GM12878 (cell line): ENCODE measurements around the gene TTLL11. TPM values are rescaled to one million over a fixed set of nuclear protein-coding genes. Genes with fewer than 3 reads are reported as not detected.

ENCODE experiments used
- ATAC-seq: fragments of 200-7000 bp; cut with Tn5 transposase; 3 replicates; pipeline ENCODE4 v1.9.1; 2020; ENCODE audit warnings: mild to moderate bottlenecking, moderate library complexity
- BruUV-seq: library from RNA; stranded (reverse); fragments of 400-500 nt; replicated peaks from 2 replicates; lab custom pipeline; 2021; lab: Mats Ljungman, UMichigan
- CTCF ChIA-PET: fragments of 300-600 bp; sonication (Branson Sonifier 250); formaldehyde crosslinking; extraction: SDS; loops from one replicate; lab custom pipeline; 2021; ENCODE audit warnings: inconsistent platforms; lab: Yijun Ruan, JAX
- POLR2A ChIA-PET: fragments of 350-600 bp; formaldehyde crosslinking; extraction: SDS; loops from one replicate; lab custom pipeline; 2021; ENCODE audit warnings: inconsistent platforms; lab: Charles Lee
- RAD21 ChIA-PET: fragments of 300-600 bp; sonication (Branson Sonifier 250); formaldehyde crosslinking; loops from one replicate; lab custom pipeline; 2023; ENCODE audit warnings: antibody characterized with exemption; ENCODE audit not compliant: unreplicated experiment; lab: Charles Lee
- SMC1A ChIA-PET: fragments of 300-600 bp; sonication (Branson Sonifier 250); formaldehyde crosslinking; loops from one replicate; lab custom pipeline; 2023; ENCODE audit not compliant: unreplicated experiment, uncharacterized antibody; lab: Charles Lee
- DNase-seq: peaks from one replicate; pipeline ENCODE4 v3.0.0-alpha.2; 2011; ENCODE audit warnings: low read depth, low spot score
- FAIRE-seq: peaks from 3 replicates; lab custom pipeline; 2011; peaks lifted over from hg19 to GRCh38; lab: Jason Lieb, UNC
- H2AFZ ChIP-seq: 2 replicates; pipeline ENCODE4 v1.6.0; 2011; ENCODE audit warnings: low read depth, low read length, control low read depth; ENCODE audit not compliant: control insufficient read depth
- H3K27ac ChIP-seq: 2 replicates; pipeline ENCODE4 v1.5.1; 2011; ENCODE audit warnings: control low read depth; ENCODE audit not compliant: control insufficient read depth, insufficient read depth
- H3K27me3 ChIP-seq, 2 experiments: replicated peaks in 1 of 2; 2 replicates each; pipeline versions ENCODE4 v1.6.0 to v1.6.1; 2011; ENCODE audit warnings: low read length in 1 of 2; ENCODE audit not compliant: control insufficient read depth in 2 of 2, insufficient read depth in 2 of 2
- H3K36me3 ChIP-seq, 2 experiments: 2 replicates each; pipeline ENCODE4 v1.5.1; 2011; ENCODE audit warnings: low read length in 1 of 2; ENCODE audit not compliant: control insufficient read depth in 2 of 2, insufficient read depth in 2 of 2
- H3K4me1 ChIP-seq: 2 replicates; pipeline ENCODE4 v1.6.1; 2011; ENCODE audit warnings: mild to moderate bottlenecking, low read length, moderate library complexity, mixed read lengths; ENCODE audit not compliant: control insufficient read depth, insufficient read depth
- H3K4me2 ChIP-seq: 2 replicates; pipeline ENCODE4 v1.6.0; 2011; ENCODE audit warnings: control low read depth; ENCODE audit not compliant: control insufficient read depth, insufficient read depth
- H3K4me3 ChIP-seq: fragments of 200-600 bp; sonication (generic); 2 replicates; pipeline ENCODE4 v1.5.1; 2016
- H3K79me2 ChIP-seq: 2 replicates; pipeline ENCODE4 v1.6.0; 2011; ENCODE audit warnings: low read length; ENCODE audit not compliant: control insufficient read depth, insufficient read depth
- H3K9ac ChIP-seq: 2 replicates; pipeline ENCODE4 v1.8.0; 2011; ENCODE audit warnings: low read length, control low read depth, mixed read lengths; ENCODE audit not compliant: control insufficient read depth, insufficient read depth
- H3K9me3 ChIP-seq: replicated peaks from 3 replicates; pipeline ENCODE4 v1.5.1; 2011; ENCODE audit warnings: mild to moderate bottlenecking, low read length; ENCODE audit not compliant: control insufficient read depth, insufficient read depth
- H4K20me1 ChIP-seq: 2 replicates; pipeline ENCODE4 v1.6.0; 2011; ENCODE audit not compliant: control insufficient read depth, insufficient read depth
- BACH1 ChIP-seq: fragments of 450-650 bp; IDR thresholded peaks from 2 replicates; pipeline ENCODE4 v1.6.1; 2017; ENCODE audit warnings: mild to moderate bottlenecking, borderline replicate concordance
- CHD2 ChIP-seq: IDR thresholded peaks from 2 replicates; pipeline ENCODE4 v1.6.1; 2011; ENCODE audit warnings: low read depth, low read length, improper control_type of control experiment, borderline replicate concordance
- CHD4 ChIP-seq: fragments of 200-600 bp; sonication (generic); IDR thresholded peaks from 2 replicates; pipeline ENCODE4 v1.6.1; 2016; ENCODE audit warnings: mild to moderate bottlenecking
- CREM ChIP-seq: IDR thresholded peaks from 2 replicates; pipeline ENCODE4 v1.6.1; 2014; ENCODE audit warnings: antibody characterized with exemption, low read depth
- HDAC2 ChIP-seq: fragments of 200-600 bp; sonication (generic); IDR thresholded peaks from 2 replicates; pipeline ENCODE4 v1.6.1; 2017
- NFYA ChIP-seq: IDR thresholded peaks from 2 replicates; pipeline ENCODE4 v1.6.1; 2011; ENCODE audit warnings: low read depth, mild to moderate bottlenecking, low read length, improper control_type of control experiment, borderline replicate concordance
- RAD21 ChIP-seq: IDR thresholded peaks from 2 replicates; pipeline ENCODE4 v1.6.1; 2011; ENCODE audit warnings: mild to moderate bottlenecking, low read depth, low read length, moderate library complexity; ENCODE audit not compliant: insufficient read depth
- SMAD5 ChIP-seq: IDR thresholded peaks from 2 replicates; pipeline ENCODE4 v1.6.1; 2016; ENCODE audit warnings: antibody characterized with exemption, low read depth
- SUZ12 ChIP-seq: fragments of 200-600 bp; sonication (generic); IDR thresholded peaks from one replicate; pipeline ENCODE4 v1.6.1; 2018; ENCODE audit warnings: antibody characterized with exemption, mild to moderate bottlenecking; ENCODE audit not compliant: unreplicated experiment
- ZBED1 ChIP-seq: IDR thresholded peaks from 2 replicates; pipeline ENCODE4 v1.6.1; 2016; ENCODE audit warnings: borderline replicate concordance
- WGBS: methylation state at CpG from one replicate; pipeline ENCODE4 v1.1.6; 2016; ENCODE audit warnings: low lambda C conversion rate; ENCODE audit not compliant: insufficient replicate concordance, insufficient coverage; ENCODE audit errors: missing lambda C conversion rate; 5-methylcytosine and 5-hydroxymethylcytosine counted together
- in situ Hi-C: fragments of 300-500 bp; cut with MboI; formaldehyde crosslinking; loops from 9 replicates; pipeline ENCODE4 v1.14.3; 2018; ENCODE audit warnings: mixed read lengths
- intact Hi-C: fragments of 100-400 bp; cut with micrococcal nuclease; formaldehyde crosslinking; loops from one replicate; pipeline ENCODE4 v1.14.2; 2022; ENCODE audit not compliant: unreplicated experiment
- polyA plus RNA-seq, 11 experiments: library from polyadenylated mRNA; depleted of rRNA in 4 of 11; unstranded in 6 of 11; stranded (reverse) in 5 of 11; fragments of >200 nt; fragmentation: Nextera tagmentation in 4 of 11; fragmentation: Illumina TruSeq in 1 of 11; extraction: Ambion mirVana in 4 of 11; extraction: Trizol in 1 of 11; gene quantifications; 1 replicate in 1 of 11; 2 replicates in 10 of 11; pipeline versions ENCODE4 v1.2.1 to v1.2.3, GENCODE V29; 2011 to 2016; ENCODE audit warnings: inconsistent platforms in 2 of 11, missing spikeins in 2 of 11, low read depth in 1 of 11
- total RNA-seq, 4 experiments: library from RNA; depleted of rRNA in 3 of 4; stranded (reverse); fragments of >200 nt in 3 of 4; fragmentation: Illumina TruSeq in 1 of 4; extraction: Trizol in 1 of 4; gene quantifications; 2 replicates each; pipeline versions ENCODE4 v1.2.1 to v1.2.3, GENCODE V29; 2013 to 2021

TTLL11 gene
- total and polyA plus RNA-seq, 10 of the 15 experiments (the other 5 are each of a cell fraction or from before 2014, with no cell fraction given): 1.2 to 3.7 (median 2.9) TPM

GRCh38 chr9:122124528-122124927 lies 31.4 kb upstream of the TTLL11 start:
- H3K4me2 ChIP-seq: no peak overlapping the region
- no peak for TF ChIP-seq BACH1
- no peaks in the 10 kb centered on the region; the same call in 1 of the 2 replicates for H4K20me1 ChIP-seq

GRCh38 chr9:122124048-122124447 lies 30.9 kb upstream of the TTLL11 start:
- no peak overlapping the region for H3K27ac ChIP-seq
- no peaks in the 10 kb centered on the region; the same call in 1 of the 2 replicates for H4K20me1 ChIP-seq
- no peaks in the 10 kb centered on the region for H3K36me3 ChIP-seq
- no peak for ATAC-seq
- no peak for FAIRE-seq
- ChIA-PET POLR2A (no interaction called here), CTCF (interaction anchor here (0.9 to 11.7 kb wide), 22 partner anchors 9 to 687 kb away, joined by 3 to 190 read pairs (median 5); partner anchors contain the start of genes MRRF and RBM18), SMC1A (interaction anchor here (1.4 to 4.4 kb wide), 4 partner anchors 26 to 331 kb away, joined by 6 to 41 read pairs (median 23); no protein-coding TSS in a partner anchor), RAD21 (interaction anchor here (1.2 to 7.6 kb wide), 5 partner anchors 25 to 302 kb away, joined by 3 to 76 read pairs (median 3); no protein-coding TSS in a partner anchor)
- in situ Hi-C loops (loop anchor here (5.0 to 10.0 kb wide), 3 partner anchors 228 to 688 kb away; no protein-coding TSS in a partner anchor), intact Hi-C loops (loop anchor here (10.0 kb wide), 1 partner anchor 579 kb away; no protein-coding TSS in a partner anchor)
- peaks cover 2 to 10% of the 10 kb centered on the region in 2 experiments; a peak in 2 of 4 replicates for H3K27me3 ChIP-seq
- H3K9me3 ChIP-seq: no peaks in the 10 kb centered on the region
- no peaks in the 10 kb centered on the region for H3K79me2 ChIP-seq
- no peaks in the 10 kb centered on the region for H3K4me1 ChIP-seq
- no peak overlapping the region for H3K4me3 ChIP-seq
- 4% methylated on average over 1 of the region's 1 CpG for WGBS
- H2AFZ ChIP-seq: no peak overlapping the region
- H3K4me2 ChIP-seq: no peak overlapping the region
- TF ChIP-seq RAD21 (no peak), ZBED1 (no peak), SUZ12 (no peak), CHD4 (no peak), SMAD5 (no peak), HDAC2 (no peak), CREM (no peak), CHD2 (no peak), NFYA (no peak)
- no peak overlapping the region for H3K9ac ChIP-seq
- no TSS peak for BruUV-seq
- no peak for DNase-seq

More at GRCh38 chr9:122124528-122124927, 31.4 kb upstream of the TTLL11 start:
- POLR2A ChIA-PET: no interaction called here
- CTCF ChIA-PET: interaction anchor here (0.6 to 11.7 kb wide), 41 partner anchors 9 to 1043 kb away, joined by 3 to 190 read pairs (median 5); partner anchors contain the start of genes MORN5, MRRF, NDUFA8 and RBM18
- H3K27me3 ChIP-seq: peaks cover 2 to 10% of the 10 kb centered on the region in 2 experiments; a peak in 2 of 4 replicates
- no peak overlapping the region for H3K9ac ChIP-seq
- no peak overlapping the region for H3K4me3 ChIP-seq
- no peak overlapping the region for H2AFZ ChIP-seq
- H3K36me3 ChIP-seq: no peaks in the 10 kb centered on the region
- WGBS: 17% methylated on average over 7 of the region's 7 CpGs
- no peak for DNase-seq
- no peaks in the 10 kb centered on the region for H3K4me1 ChIP-seq
- no peak for FAIRE-seq
- no peak overlapping the region for H3K27ac ChIP-seq
- H3K9me3 ChIP-seq: no peaks in the 10 kb centered on the region
- BruUV-seq: no TSS peak
- in situ Hi-C loops: loop anchor here (5.0 to 10.0 kb wide), 3 partner anchors 228 to 688 kb away; no protein-coding TSS in a partner anchor
- no peaks in the 10 kb centered on the region for H3K79me2 ChIP-seq
- SMC1A ChIA-PET: interaction anchor here (0.6 to 4.4 kb wide), 15 partner anchors 18 to 684 kb away, joined by 3 to 41 read pairs (median 4); no protein-coding TSS in a partner anchor
- RAD21 ChIA-PET: interaction anchor here (0.8 to 7.6 kb wide), 13 partner anchors 23 to 686 kb away, joined by 3 to 76 read pairs (median 4); no protein-coding TSS in a partner anchor
- intact Hi-C loops: loop anchor here (10.0 kb wide), 1 partner anchor 580 kb away; no protein-coding TSS in a partner anchor
- ATAC-seq: no peak
